ENCODE data around the gene TGFBRAP1.
"Not testable (repeated sequence)": the region's sequence is repeated elsewhere in the genome, so short reads cannot be mapped to it uniquely, and the experiment has no call there.

Gene TGFBRAP1

GRCh38 chr2:105271393-105272045 lies 58.0 kb downstream of the TGFBRAP1 start:
- no peak for DNase-seq

- no peak for DNase-seq
These were observed 60.1 kb downstream of the TGFBRAP1 start for GRCh38 chr2:105269426-105269825.

- DNase-seq, result no peak
These were observed 66.9 kb downstream of the TGFBRAP1 start for GRCh38 chr2:105262651-105263091.

GRCh38 chr2:105261061-105261460 lies 68.5 kb downstream of the TGFBRAP1 start:
- no peak for DNase-seq

GRCh38 chr2:105258835-105259350 lies 70.6 kb downstream of the TGFBRAP1 start:
- DNase-seq, result peak; percentile 49

GRCh38 chr2:105257981-105258380 lies 71.6 kb downstream of the TGFBRAP1 start:
- peak; percentile 13 for DNase-seq

GRCh38 chr2:105256431-105257047 lies 73.0 kb downstream of the TGFBRAP1 start:
- no peak for DNase-seq

GRCh38 chr2:105255979-105256378 lies 73.6 kb downstream of the TGFBRAP1 start:
- DNase-seq, result no peak

- DNase-seq, result no peak
These were observed 74.9 kb downstream of the TGFBRAP1 start for GRCh38 chr2:105254531-105255210.

GRCh38 chr2:105252271-105252670 lies 77.3 kb downstream of the TGFBRAP1 start:
- DNase-seq, result no peak

- not testable (repeated sequence) for DNase-seq
These were observed 78.4 kb downstream of the TGFBRAP1 start for GRCh38 chr2:105251016-105251648.

GRCh38 chr2:105249891-105250290 lies 79.6 kb downstream of the TGFBRAP1 start:
- DNase-seq, result no peak

GRCh38 chr2:105249181-105249580 lies 80.4 kb downstream of the TGFBRAP1 start:
- no peak for DNase-seq

GRCh38 chr2:105248316-105249070 lies 81.0 kb downstream of the TGFBRAP1 start:
- no peak for DNase-seq

GRCh38 chr2:105244451-105244850 lies 85.1 kb downstream of the TGFBRAP1 start:
- DNase-seq, result no peak

GRCh38 chr2:105243961-105244360 lies 85.6 kb downstream of the TGFBRAP1 start:
- DNase-seq, result no peak

- no peak for DNase-seq
These were observed 87.1 kb downstream of the TGFBRAP1 start for GRCh38 chr2:105242286-105242993.

- DNase-seq, result no peak
These were observed 88.1 kb downstream of the TGFBRAP1 start, which contains the start of gene GPR45 for GRCh38 chr2:105241443-105241842. TSS of gene GPR45 (plus strand) at chr2:105241743. CDS start at chr2:105241859, 116 bp downstream.

GRCh38 chr2:105239924-105240323 lies 89.6 kb downstream of the TGFBRAP1 start:
- DNase-seq, result no peak

- DNase-seq, result no peak
These were observed 90.8 kb downstream of the TGFBRAP1 start for GRCh38 chr2:105238664-105239240.

- no peak for DNase-seq
These were observed 92.3 kb downstream of the TGFBRAP1 start for GRCh38 chr2:105237045-105237765.
